WTC11 (cell line): ENCODE measurements around the gene TIE1. TPM values are rescaled to one million over a fixed set of nuclear protein-coding genes. Genes with fewer than 3 reads are reported as not detected.

Experiments
- ATAC-seq: fragments of 200-7000 bp; cut with Tn5 transposase; 2 replicates; pipeline ENCODE4 v1.10.0; 2021; ENCODE audit warnings: mild to moderate bottlenecking, moderate library complexity
- CTCF ChIA-PET: fragments of 300-600 bp; sonication (Branson Sonifier 250); formaldehyde crosslinking; loops from one replicate; lab custom pipeline; 2021; ENCODE audit warnings: antibody characterized with exemption; lab: Charles Lee
- POLR2A ChIA-PET: fragments of 350-600 bp; sonication (Branson Sonifier 250); formaldehyde crosslinking; loops from one replicate; lab custom pipeline; 2021; ENCODE audit warnings: antibody characterized with exemption; lab: Charles Lee
- DNase-seq: peaks from one replicate; pipeline ENCODE4 v3.0.0; 2021; ENCODE audit warnings: low spot score
- H3K27ac Mint-ChIP-seq: 2 replicates; pipeline ENCODE4 v1.8.0; 2021; ENCODE audit warnings: mixed read lengths
- H3K27me3 Mint-ChIP-seq: 2 replicates; pipeline ENCODE4 v1.8.0; 2021; ENCODE audit warnings: low read depth, mild to moderate bottlenecking, moderate library complexity, mixed read lengths
- H3K36me3 Mint-ChIP-seq: 2 replicates; pipeline ENCODE4 v1.8.0; 2021; ENCODE audit warnings: mixed read lengths
- H3K4me1 Mint-ChIP-seq: 2 replicates; pipeline ENCODE4 v1.8.0; 2022; ENCODE audit warnings: mixed read lengths
- H3K4me3 Mint-ChIP-seq: 2 replicates; pipeline ENCODE4 v1.8.0; 2021; ENCODE audit warnings: mild to moderate bottlenecking, moderate library complexity, mixed read lengths
- H3K9me3 Mint-ChIP-seq: 2 replicates; pipeline ENCODE4 v1.8.0; 2021; ENCODE audit warnings: mixed read lengths
- E2F5 ChIP-seq: sonication (generic); formaldehyde crosslinking; IDR thresholded peaks from 2 replicates; pipeline ENCODE4 v1.8.1; 2022; ENCODE audit warnings: mild to moderate bottlenecking, moderate library complexity, missing genetic modification reagents
- EMX1 ChIP-seq: fragments of 250-450 bp; sonication (Bioruptor Pico); IDR thresholded peaks from 2 replicates; pipeline ENCODE4 v1.8.0; 2021; ENCODE audit warnings: mild to moderate bottlenecking
- ETV6 ChIP-seq: sonication (generic); formaldehyde crosslinking; IDR thresholded peaks from 2 replicates; pipeline ENCODE4 v1.8.1; 2022; ENCODE audit warnings: mild to moderate bottlenecking, missing genetic modification reagents
- GRHL2 ChIP-seq: fragments of 250-450 bp; sonication (Bioruptor Pico); IDR thresholded peaks from 2 replicates; pipeline ENCODE4 v1.8.0; 2022; ENCODE audit warnings: mild to moderate bottlenecking, moderate library complexity; ENCODE audit not compliant: insufficient replicate concordance, severe bottlenecking
- GTF2I ChIP-seq: fragments of 250-450 bp; sonication (Bioruptor Pico); conservative IDR thresholded peaks from 2 replicates; pipeline ENCODE4 v1.4.0; 2021; ENCODE audit warnings: mild to moderate bottlenecking
- IRF2 ChIP-seq: sonication (generic); formaldehyde crosslinking; IDR thresholded peaks from 2 replicates; pipeline ENCODE4 v1.8.0; 2022; ENCODE audit warnings: low read depth, missing genetic modification reagents, borderline replicate concordance
- JUN ChIP-seq: sonication (generic); formaldehyde crosslinking; IDR thresholded peaks from 2 replicates; pipeline ENCODE4 v1.8.0; 2023; ENCODE audit warnings: mild to moderate bottlenecking, missing genetic modification reagents
- KAT7 ChIP-seq: sonication (generic); formaldehyde crosslinking; IDR thresholded peaks from 2 replicates; pipeline ENCODE4 v1.8.1; 2023; ENCODE audit warnings: missing genetic modification reagents, mild to moderate bottlenecking, borderline replicate concordance
- MAX ChIP-seq: sonication (generic); formaldehyde crosslinking; IDR thresholded peaks from 2 replicates; pipeline ENCODE4 v1.8.0; 2022; ENCODE audit warnings: mild to moderate bottlenecking, missing genetic modification reagents
- OVOL2 ChIP-seq: fragments of 250-450 bp; sonication (Bioruptor Pico); IDR thresholded peaks from 2 replicates; pipeline ENCODE4 v1.9.0; 2021; ENCODE audit warnings: mild to moderate bottlenecking, borderline replicate concordance
- PREB ChIP-seq: sonication (generic); formaldehyde crosslinking; IDR thresholded peaks from 2 replicates; pipeline ENCODE4 v1.8.1; 2022; ENCODE audit warnings: mild to moderate bottlenecking, missing genetic modification reagents, moderate library complexity, borderline replicate concordance
- SMAD3 ChIP-seq: sonication (generic); formaldehyde crosslinking; IDR thresholded peaks from 2 replicates; pipeline ENCODE4 v1.8.0; 2022; ENCODE audit warnings: missing genetic modification reagents, mild to moderate bottlenecking, borderline replicate concordance
- SOX15 ChIP-seq: fragments of 250-450 bp; sonication (Bioruptor Pico); IDR thresholded peaks from 2 replicates; pipeline ENCODE4 v1.9.0; 2021; ENCODE audit warnings: mild to moderate bottlenecking
- STAT6 ChIP-seq: sonication (generic); formaldehyde crosslinking; conservative IDR thresholded peaks from 2 replicates; pipeline ENCODE4 v1.8.1; 2023; ENCODE audit warnings: mild to moderate bottlenecking, low read depth, missing genetic modification reagents, moderate library complexity
- USF2 ChIP-seq: sonication (generic); formaldehyde crosslinking; IDR thresholded peaks from 2 replicates; pipeline ENCODE4 v1.8.1; 2023; ENCODE audit warnings: mild to moderate bottlenecking, missing genetic modification reagents, moderate library complexity
- ZBTB21 ChIP-seq: sonication (generic); formaldehyde crosslinking; IDR thresholded peaks from 2 replicates; pipeline ENCODE4 v1.8.1; 2023; ENCODE audit warnings: mild to moderate bottlenecking, missing genetic modification reagents, borderline replicate concordance
- ZNF138 ChIP-seq: sonication (generic); formaldehyde crosslinking; conservative IDR thresholded peaks from 2 replicates; pipeline ENCODE4 v1.8.1; 2022; ENCODE audit warnings: mild to moderate bottlenecking, moderate library complexity, missing genetic modification reagents
- ZNF219 ChIP-seq: sonication (generic); formaldehyde crosslinking; IDR thresholded peaks from 2 replicates; pipeline ENCODE4 v1.8.0; 2023; ENCODE audit warnings: missing genetic modification reagents, mild to moderate bottlenecking, borderline replicate concordance
- ZNF232 ChIP-seq: sonication (generic); formaldehyde crosslinking; IDR thresholded peaks from 2 replicates; pipeline ENCODE4 v1.8.0; 2022; ENCODE audit warnings: mild to moderate bottlenecking, missing genetic modification reagents
- ZNF263 ChIP-seq: sonication (generic); formaldehyde crosslinking; IDR thresholded peaks from 2 replicates; pipeline ENCODE4 v1.8.1; 2022; ENCODE audit warnings: low read depth, mild to moderate bottlenecking, moderate library complexity, missing genetic modification reagents
- ZNF512 ChIP-seq: sonication (generic); formaldehyde crosslinking; IDR thresholded peaks from 2 replicates; pipeline ENCODE4 v1.8.1; 2022; ENCODE audit warnings: missing genetic modification reagents, borderline replicate concordance
- total RNA-seq: library from RNA; stranded (reverse); gene quantifications from 3 replicates; pipeline ENCODE4 v1.2.3, GENCODE V29; 2021

The TIE1 gene
- total RNA-seq, 1 experiment from 2014 or later, result 2.5 TPM

GRCh38 chr1:43255438-43256210, 45.2 kb upstream of the TIE1 start:
- H3K36me3 Mint-ChIP-seq, result peaks cover 29% of the 10 kb centered on the region
- peaks cover 62% of the 10 kb centered on the region for H3K27me3 Mint-ChIP-seq
- POLR2A ChIA-PET, result no interaction called here
- peaks cover 62% of the 10 kb centered on the region for H3K9me3 Mint-ChIP-seq
- DNase-seq, result no peak
- no peak overlapping the region for H3K27ac Mint-ChIP-seq
- ATAC-seq, result no peak
- no peaks in the 10 kb centered on the region for H3K4me1 Mint-ChIP-seq
- TF ChIP-seq SMAD3 (CRISPR knock-in tag) (no peak), ZNF219 (CRISPR knock-in tag) (no peak), STAT6 (no peak), E2F5 (no peak), ZNF263 (CRISPR knock-in tag) (no peak), USF2 (no peak), GTF2I (no peak), PREB (CRISPR knock-in tag) (no peak), JUN (CRISPR knock-in tag) (no peak), IRF2 (no peak), ZBTB21 (CRISPR knock-in tag) (no peak), ZNF232 (CRISPR knock-in tag) (no peak), ZNF138 (no peak), GRHL2 (CRISPR knock-in tag) (no peak), OVOL2 (CRISPR knock-in tag) (no peak)
- TF ChIP-seq, all 79 proteins: peak for 0
- no peak overlapping the region for H3K4me3 Mint-ChIP-seq
- CTCF ChIA-PET, result no interaction called here

- peaks cover 33% of the 10 kb centered on the region for H3K36me3 Mint-ChIP-seq
- DNase-seq, result no peak
- no peaks in the 10 kb centered on the region for H3K4me1 Mint-ChIP-seq
- ChIA-PET CTCF (no interaction called here), POLR2A (no interaction called here)
- H3K9me3 Mint-ChIP-seq, result peaks cover 62% of the 10 kb centered on the region
- no peak for ATAC-seq
- peaks cover 61% of the 10 kb centered on the region for H3K27me3 Mint-ChIP-seq
- H3K27ac Mint-ChIP-seq, result no peak overlapping the region
- TF ChIP-seq GRHL2 (CRISPR knock-in tag) (no peak), SOX15 (CRISPR knock-in tag) (no peak), EMX1 (CRISPR knock-in tag) (no peak), ETV6 (CRISPR knock-in tag) (no peak), JUN (CRISPR knock-in tag) (no peak), E2F5 (no peak), KAT7 (CRISPR knock-in tag) (no peak), MAX (CRISPR knock-in tag) (no peak), PREB (CRISPR knock-in tag) (no peak), ZNF512 (CRISPR knock-in tag) (no peak)
- TF ChIP-seq, all 79 proteins: peak for 0
- no peak overlapping the region for H3K4me3 Mint-ChIP-seq
Measured at GRCh38 chr1:43256675-43257570, 43.9 kb upstream of the TIE1 start.
